ENCODE measurements around the gene TCEAL8. TPM values are rescaled to one million over a fixed set of nuclear protein-coding genes. Genes with fewer than 3 reads are reported as not detected.

The TCEAL8 gene, protein sequence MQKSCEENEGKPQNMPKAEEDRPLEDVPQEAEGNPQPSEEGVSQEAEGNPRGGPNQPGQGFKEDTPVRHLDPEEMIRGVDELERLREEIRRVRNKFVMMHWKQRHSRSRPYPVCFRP
- total RNA-seq = 10 to 100 TPM; 11.2 to 21.0 (median 16.6) TPM
- long read RNA-seq, partial matches to known transcripts = 0 of 3 reads
- long read RNA-seq, other reads (novel, unspliced or antisense) = 0 of 3 reads

DNA sequence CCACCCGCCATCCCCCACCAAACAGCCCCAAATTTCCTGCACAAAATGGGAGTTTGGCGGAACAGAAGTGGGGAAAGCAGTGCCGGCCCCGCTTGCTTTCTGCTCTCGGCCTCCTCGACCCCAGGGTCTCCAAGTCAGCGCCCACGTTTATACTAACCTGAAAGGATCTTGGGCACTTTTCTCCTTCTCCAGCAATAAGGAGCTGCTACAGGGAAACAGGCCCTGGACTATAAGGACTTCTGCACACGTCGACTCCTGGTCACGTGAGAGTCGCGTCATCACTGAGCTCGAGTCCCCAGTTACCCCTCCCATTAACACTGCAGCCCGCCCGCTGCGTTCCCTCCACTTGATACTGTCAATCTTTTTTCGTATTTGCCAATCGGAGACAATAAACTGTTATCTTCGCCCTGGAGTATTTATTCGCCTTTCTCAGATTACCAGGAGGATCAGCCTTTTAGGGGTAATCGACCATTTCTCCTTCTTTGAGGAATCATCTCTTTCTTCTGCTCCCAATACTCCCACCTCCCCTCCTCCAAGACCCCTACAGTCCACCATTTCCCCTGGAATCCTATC, at the start of gene TCEAL8:
Gene TCEAL8 (minus strand): TSS at position 235 of the 573 bp plus-strand sequence. CDS start 1,176 bp downstream, outside the sequence.
- H3K36me3 ChIP-seq = no peaks in the 10 kb centered on the region
- peak; percentile 32 for TF ChIP-seq POLR2A (IDR thresholded peaks at IDR 0.05)
- TF ChIP-seq, protein P1, sequence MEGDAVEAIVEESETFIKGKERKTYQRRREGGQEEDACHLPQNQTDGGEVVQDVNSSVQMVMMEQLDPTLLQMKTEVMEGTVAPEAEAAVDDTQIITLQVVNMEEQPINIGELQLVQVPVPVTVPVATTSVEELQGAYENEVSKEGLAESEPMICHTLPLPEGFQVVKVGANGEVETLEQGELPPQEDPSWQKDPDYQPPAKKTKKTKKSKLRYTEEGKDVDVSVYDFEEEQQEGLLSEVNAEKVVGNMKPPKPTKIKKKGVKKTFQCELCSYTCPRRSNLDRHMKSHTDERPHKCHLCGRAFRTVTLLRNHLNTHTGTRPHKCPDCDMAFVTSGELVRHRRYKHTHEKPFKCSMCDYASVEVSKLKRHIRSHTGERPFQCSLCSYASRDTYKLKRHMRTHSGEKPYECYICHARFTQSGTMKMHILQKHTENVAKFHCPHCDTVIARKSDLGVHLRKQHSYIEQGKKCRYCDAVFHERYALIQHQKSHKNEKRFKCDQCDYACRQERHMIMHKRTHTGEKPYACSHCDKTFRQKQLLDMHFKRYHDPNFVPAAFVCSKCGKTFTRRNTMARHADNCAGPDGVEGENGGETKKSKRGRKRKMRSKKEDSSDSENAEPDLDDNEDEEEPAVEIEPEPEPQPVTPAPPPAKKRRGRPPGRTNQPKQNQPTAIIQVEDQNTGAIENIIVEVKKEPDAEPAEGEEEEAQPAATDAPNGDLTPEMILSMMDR (IDR thresholded peaks at IDR 0.05) = no peak
- DNase-seq (peak; percentile 73 to 83 (median 81)), ATAC-seq (peak; percentile 93 to 99 (median 96))
- H3K4me3 ChIP-seq = peak within 1 kb of the TSS; percentile 52 to 59 (median 53)
- no peaks in the 10 kb centered on the region for H3K9me3 ChIP-seq
- intact Hi-C loops (cut with DNase I) = no loop called here
- WGBS (ENCODE audit: insufficient coverage, low coverage, low lambda C conversion rate, missing lambda C conversion rate) = 18% methylated on average over 17 of the region's 22 CpGs
- H3K27ac ChIP-seq = peak within 1 kb of the TSS; percentile 59 to 76 (median 67)
- H3K4me1 ChIP-seq = no peaks in the 10 kb centered on the region
- no peaks in the 10 kb centered on the region for H3K27me3 ChIP-seq

DNA sequence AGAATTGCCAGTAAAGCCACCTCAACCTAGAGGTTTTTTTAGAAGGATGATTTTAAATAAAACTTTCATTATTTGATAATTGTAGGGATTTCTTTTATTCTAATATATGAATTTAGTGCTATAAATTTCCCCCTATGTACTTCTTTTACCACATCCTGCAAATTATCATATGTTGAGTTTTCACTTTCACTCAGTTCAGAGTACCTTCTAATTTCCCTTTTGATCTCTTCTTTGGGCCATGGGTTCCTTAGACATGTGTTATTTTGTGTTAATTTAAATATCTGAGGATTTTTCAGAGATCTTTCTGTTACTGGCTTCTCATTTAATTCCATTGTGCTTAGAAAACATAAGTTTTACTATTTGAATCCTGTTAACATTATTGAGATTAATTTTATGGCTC, 49.8 kb upstream of the TCEAL8 start:
- no peaks in the 10 kb centered on the region for H3K36me3 ChIP-seq
- intact Hi-C loops (cut with DNase I) = no loop called here
- ATAC-seq = no peak
- TF ChIP-seq, protein P1 (IDR thresholded peaks at IDR 0.05) = no peak
- TF ChIP-seq POLR2A (IDR thresholded peaks at IDR 0.05) = no peak
- no peak overlapping the region for H3K4me3 ChIP-seq
- DNase-seq = no peak
- no peak overlapping the region for H3K27ac ChIP-seq
- no peaks in the 10 kb centered on the region for H3K4me1 ChIP-seq
- H3K27me3 ChIP-seq = no peaks in the 10 kb centered on the region
- H3K9me3 ChIP-seq = no peaks in the 10 kb centered on the region

DNA sequence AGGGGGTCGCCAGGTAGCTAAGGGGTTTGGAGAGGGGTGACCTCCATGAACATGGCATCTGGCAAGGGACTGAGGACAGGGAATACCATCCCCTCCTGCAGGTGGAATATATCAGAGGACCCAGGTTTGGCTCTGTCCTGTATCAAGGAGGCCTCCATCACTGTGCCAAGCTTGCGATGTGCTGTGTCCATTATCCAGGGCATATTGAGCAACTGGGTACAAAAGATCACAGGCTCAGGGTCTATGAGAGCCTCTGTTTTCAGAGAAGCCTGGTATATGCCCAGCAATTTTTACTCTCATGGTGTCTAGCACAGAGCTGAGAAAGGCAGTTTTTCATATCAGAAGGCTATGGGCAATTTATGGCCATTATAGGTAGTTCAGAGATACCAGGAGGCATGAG, 38.2 kb upstream of the TCEAL8 start:
- Histone ChIP-seq H3K4me1 (no peaks in the 10 kb centered on the region), H3K27ac (no peak overlapping the region), H3K9me3 (no peaks in the 10 kb centered on the region), H3K27me3 (no peaks in the 10 kb centered on the region), H3K36me3 (no peaks in the 10 kb centered on the region), H3K4me3 (no peak overlapping the region)
- DNase-seq (no peak), ATAC-seq (peak in 1 of 4 donors; percentile 74)
- TF ChIP-seq, protein P1 (IDR thresholded peaks at IDR 0.05) = no peak
- no peak for TF ChIP-seq POLR2A (IDR thresholded peaks at IDR 0.05)
- WGBS (ENCODE audit: insufficient coverage, low coverage, low lambda C conversion rate, missing lambda C conversion rate) = 60% methylated on average over 1 of the region's 2 CpGs
- intact Hi-C loops (cut with DNase I) = no loop called here

DNA sequence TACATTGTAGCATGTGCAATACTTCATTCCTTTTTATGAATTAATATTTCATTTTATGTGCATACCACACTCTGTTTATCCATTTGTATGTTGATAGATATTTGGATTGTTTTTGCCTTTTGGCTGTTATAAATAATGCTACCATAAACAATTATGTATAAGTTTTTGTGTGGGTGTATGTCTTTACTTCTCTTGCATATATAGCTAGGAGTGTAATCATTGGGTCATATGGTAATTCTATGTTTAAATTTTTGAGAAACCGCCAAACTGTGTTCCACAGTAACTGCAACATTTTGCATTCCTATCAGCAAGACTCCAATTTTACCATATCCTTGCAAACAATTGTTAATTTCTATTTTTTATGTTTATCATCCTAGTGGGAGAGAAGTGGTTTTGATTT, 24.7 kb upstream of the TCEAL8 start:
- Histone ChIP-seq H3K4me3 (no peak overlapping the region), H3K4me1 (no peaks in the 10 kb centered on the region), H3K27me3 (peaks cover 0 to 6% of the 10 kb centered on the region in 2 donors), H3K9me3 (no peaks in the 10 kb centered on the region), H3K27ac (no peak overlapping the region), H3K36me3 (no peaks in the 10 kb centered on the region)
- WGBS (ENCODE audit: insufficient coverage, low coverage, low lambda C conversion rate, missing lambda C conversion rate) = 29% methylated on average over 1 of the region's 1 CpG
- DNase-seq = no peak
- TF ChIP-seq, protein P1 (IDR thresholded peaks at IDR 0.05) = no peak
- no peak for TF ChIP-seq POLR2A (IDR thresholded peaks at IDR 0.05)
- ATAC-seq = no peak
- intact Hi-C loops (cut with DNase I) = no loop called here
